IMR-90 (cell line): ENCODE measurements around the gene LTBP4. TPM values are rescaled to one million over a fixed set of nuclear protein-coding genes. Genes with fewer than 3 reads are reported as not detected.

ENCODE experiments used
- ATAC-seq: fragments of 200-7000 bp; cut with Tn5 transposase; 2 replicates; pipeline ENCODE4 v1.9.1; 2020; ENCODE audit warnings: low read depth, mild to moderate bottlenecking, moderate library complexity
- BruUV-seq: library from RNA; stranded (reverse); fragments of 400-500 nt; replicated peaks from 2 replicates; lab custom pipeline; 2021; lab: Mats Ljungman, UMichigan
- CTCF ChIA-PET: fragments of 300-600 bp; formaldehyde crosslinking; extraction: SDS; loops from one replicate; lab custom pipeline; 2021; ENCODE audit warnings: antibody characterized with exemption; lab: Yijun Ruan, JAX
- POLR2A ChIA-PET: fragments of 300-600 bp; sonication (Branson Sonifier 250); formaldehyde crosslinking; loops from one replicate; lab custom pipeline; 2022; ENCODE audit warnings: antibody characterized with exemption; ENCODE audit not compliant: unreplicated experiment; lab: Charles Lee
- DNase-seq: peaks from one replicate; pipeline ENCODE4 v3.0.0; 2013
- H2AFZ ChIP-seq: replicated peaks from 2 replicates; pipeline ENCODE3; 2013; ENCODE audit warnings: low read length, mild to moderate bottlenecking; ENCODE audit not compliant: poor library complexity
- H2AK5ac ChIP-seq: 2 replicates; pipeline ENCODE4 v1.6.1; 2013; ENCODE audit warnings: low read depth, low read length, inconsistent platforms
- H2AK9ac ChIP-seq: replicated peaks from 2 replicates; pipeline ENCODE3; 2013; ENCODE audit warnings: mild to moderate bottlenecking, low read depth, low read length, moderate library complexity; ENCODE audit not compliant: poor library complexity
- H2BK120ac ChIP-seq: 2 replicates; pipeline ENCODE4 v1.6.1; 2013; ENCODE audit warnings: low read depth, low read length, inconsistent platforms
- H2BK15ac ChIP-seq: 3 replicates; pipeline ENCODE4 v1.6.1; 2013; ENCODE audit warnings: low read depth, low read length, inconsistent platforms
- H2BK20ac ChIP-seq: 2 replicates; pipeline ENCODE4 v1.6.1; 2013; ENCODE audit warnings: low read depth, mild to moderate bottlenecking, inconsistent platforms, low read length, moderate library complexity
- H2BK5ac ChIP-seq: 2 replicates; pipeline ENCODE4 v1.6.1; 2013; ENCODE audit warnings: mild to moderate bottlenecking, low read depth, low read length, inconsistent platforms; ENCODE audit not compliant: poor library complexity, severe bottlenecking
- H3K14ac ChIP-seq: replicated peaks from 2 replicates; pipeline ENCODE4 v1.6.1; 2013; ENCODE audit warnings: low read depth, low read length, inconsistent platforms
- H3K18ac ChIP-seq: 2 replicates; pipeline ENCODE4 v1.6.1; 2013; ENCODE audit warnings: low read depth, low read length, control low read depth
- H3K23ac ChIP-seq: 2 replicates; pipeline ENCODE4 v1.6.1; 2013; ENCODE audit warnings: low read depth, low read length, inconsistent platforms
- H3K27ac ChIP-seq: 2 replicates; pipeline ENCODE4 v1.5.1; 2013; ENCODE audit warnings: mild to moderate bottlenecking, control low read depth, low read length; ENCODE audit not compliant: insufficient read depth
- H3K27me3 ChIP-seq: 2 replicates; pipeline ENCODE4 v1.6.1; 2013; ENCODE audit warnings: low read length; ENCODE audit not compliant: control insufficient read depth, insufficient read depth
- H3K36me3 ChIP-seq: 2 replicates; pipeline ENCODE4 v1.6.1; 2013; ENCODE audit warnings: low read length, mixed read lengths; ENCODE audit not compliant: control insufficient read depth, insufficient read depth
- H3K4ac ChIP-seq: 2 replicates; pipeline ENCODE4 v1.6.1; 2013; ENCODE audit warnings: low read depth, low read length, inconsistent platforms
- H3K4me1 ChIP-seq: 2 replicates; pipeline ENCODE4 v1.6.1; 2013; ENCODE audit warnings: low read length, mixed read lengths; ENCODE audit not compliant: control insufficient read depth, insufficient read depth
- H3K4me2 ChIP-seq: 2 replicates; pipeline ENCODE4 v1.6.1; 2013; ENCODE audit warnings: low read depth, mild to moderate bottlenecking, control low read depth, low read length, moderate library complexity
- H3K4me3 ChIP-seq: 2 replicates; pipeline ENCODE4 v1.5.1; 2013; ENCODE audit warnings: low read depth, mild to moderate bottlenecking, control low read depth, low read length, moderate library complexity; ENCODE audit not compliant: insufficient read depth
- H3K56ac ChIP-seq: 2 replicates; pipeline ENCODE4 v1.6.1; 2013; ENCODE audit warnings: low read length, inconsistent platforms; ENCODE audit not compliant: insufficient read depth; ENCODE audit errors: extremely low read depth
- H3K79me1 ChIP-seq, 2 experiments: 2 replicates each; pipeline ENCODE4 v1.6.1; 2013; ENCODE audit warnings: low read length in 2 of 2, inconsistent platforms in 1 of 2, low read depth in 1 of 2
- H3K9ac ChIP-seq: 2 replicates; pipeline ENCODE4 v1.6.1; 2013; ENCODE audit warnings: low read depth, low read length, control low read depth
- H3K9me1 ChIP-seq: 2 replicates; pipeline ENCODE4 v1.6.1; 2013; ENCODE audit warnings: low read length, inconsistent platforms; ENCODE audit not compliant: insufficient read depth
- H3K9me3 ChIP-seq: 2 replicates; pipeline ENCODE4 v1.6.1; 2013; ENCODE audit warnings: low read length; ENCODE audit not compliant: control insufficient read depth, insufficient read depth
- H4K20me1 ChIP-seq: 2 replicates; pipeline ENCODE4 v1.6.1; 2013; ENCODE audit warnings: low read length, inconsistent platforms; ENCODE audit not compliant: insufficient read depth
- H4K5ac ChIP-seq: 2 replicates; pipeline ENCODE4 v1.6.1; 2013; ENCODE audit warnings: mild to moderate bottlenecking, low read depth, low read length, control low read depth
- H4K8ac ChIP-seq, 2 experiments: 2 replicates each; pipeline ENCODE4 v1.6.1; 2013; ENCODE audit warnings: low read depth in 2 of 2, low read length in 2 of 2, control low read depth in 1 of 2, inconsistent platforms in 1 of 2
- H4K91ac ChIP-seq: 2 replicates; pipeline ENCODE4 v1.6.1; 2013; ENCODE audit warnings: low read depth, low read length, inconsistent platforms; ENCODE audit not compliant: insufficient read depth
- BHLHE40 ChIP-seq: fragments of 150-350 bp; IDR thresholded peaks from 2 replicates; pipeline ENCODE4 v1.6.1; 2016; ENCODE audit warnings: mild to moderate bottlenecking, low read depth, low read length
- CEBPB ChIP-seq: IDR thresholded peaks from 2 replicates; pipeline ENCODE4 v1.6.1; 2012; ENCODE audit warnings: low read depth, low read length, improper control_type of control experiment
- CHD1 ChIP-seq: IDR thresholded peaks from 2 replicates; pipeline ENCODE4 v1.6.1; 2012; ENCODE audit warnings: low read depth, low read length, improper control_type of control experiment
- FOS ChIP-seq: fragments of 150-350 bp; IDR thresholded peaks from 2 replicates; pipeline ENCODE4 v1.6.1; 2016; ENCODE audit warnings: low read depth, low read length
- MAFK ChIP-seq: IDR thresholded peaks from 2 replicates; pipeline ENCODE4 v1.6.1; 2012; ENCODE audit warnings: low read depth, low read length, improper control_type of control experiment
- MXI1 ChIP-seq: IDR thresholded peaks from 2 replicates; pipeline ENCODE4 v1.6.1; 2012; ENCODE audit warnings: low read depth, mild to moderate bottlenecking, low read length, moderate library complexity, borderline replicate concordance
- NFE2L2 ChIP-seq: fragments of 150-350 bp; IDR thresholded peaks from 2 replicates; pipeline ENCODE4 v1.6.1; 2016; ENCODE audit warnings: low read depth, mild to moderate bottlenecking, low read length
- POLR2A ChIP-seq: IDR thresholded peaks from 2 replicates; pipeline ENCODE4 v1.6.1; 2012; ENCODE audit warnings: mild to moderate bottlenecking, low read depth, low read length
- RCOR1 ChIP-seq: IDR thresholded peaks from 2 replicates; pipeline ENCODE4 v1.6.1; 2012; ENCODE audit warnings: mild to moderate bottlenecking, low read length, improper control_type of control experiment; ENCODE audit not compliant: insufficient replicate concordance
- RFX5 ChIP-seq: IDR thresholded peaks from 2 replicates; pipeline ENCODE4 v1.8.0; 2012; ENCODE audit warnings: low read depth, mild to moderate bottlenecking, low read length, moderate library complexity
- SMC3 ChIP-seq: fragments of 150-350 bp; IDR thresholded peaks from 2 replicates; pipeline ENCODE4 v1.6.1; 2016; ENCODE audit warnings: low read depth, mild to moderate bottlenecking, antibody characterized with exemption, low read length, moderate library complexity
- WGBS, 2 experiments: methylation state at CpG; one replicate each; pipeline versions ENCODE4 v1.1.5 to v1.1.7; 2013; ENCODE audit warnings: missing lambda C conversion rate in 2 of 2; ENCODE audit not compliant: insufficient read length in 1 of 2; ENCODE audit errors: extremely low coverage in 2 of 2; 5-methylcytosine and 5-hydroxymethylcytosine counted together
- dilution Hi-C: fragments of 300-500 bp; cut with HindIII; formaldehyde crosslinking; loops from one replicate; pipeline ENCODE4 v1.14.3; 2018; ENCODE audit warnings: low sequenced_read_pairs; ENCODE audit not compliant: unreplicated experiment
- in situ Hi-C: fragments of 300-500 bp; cut with MboI; formaldehyde crosslinking; loops from 3 replicates; pipeline ENCODE4 v1.14.3; 2019; ENCODE audit warnings: low sequenced_read_pairs, inconsistent platforms, mixed read lengths
- intact Hi-C: fragments of 100-400 bp; cut with micrococcal nuclease; formaldehyde crosslinking; loops from 2 replicates; pipeline ENCODE4 v1.10.0; 2022
- polyA plus RNA-seq, 3 experiments: library from polyadenylated mRNA; depleted of rRNA; stranded (reverse); fragments of >200 nt; gene quantifications; 2 replicates each; pipeline ENCODE4 v1.2.3, GENCODE V29; 2012; ENCODE audit warnings: low replicate concordance in 1 of 3
- total RNA-seq: library from RNA; depleted of rRNA; stranded (reverse); fragments of >200 nt; gene quantifications from 2 replicates; pipeline ENCODE4 v1.2.3, GENCODE V29; 2012
- TF ChIP-seq, protein P1 (sequence below): fragments of 150-350 bp; IDR thresholded peaks from 2 replicates; pipeline ENCODE4 v1.6.1; 2016; ENCODE audit warnings: low read depth, mild to moderate bottlenecking, low read length, moderate library complexity, borderline replicate concordance
- TF ChIP-seq, protein P2 (sequence below): conservative IDR thresholded peaks from 2 replicates; pipeline ENCODE4 v1.5.1; 2012; ENCODE audit warnings: mild to moderate bottlenecking, low read depth, low read length, improper control_type of control experiment
- TF ChIP-seq, protein P3 (sequence below): fragments of 150-350 bp; IDR thresholded peaks from 2 replicates; pipeline ENCODE4 v1.6.1; 2017; ENCODE audit warnings: mild to moderate bottlenecking, antibody characterized with exemption, low read length, low read depth

The LTBP4 gene
- total and polyA plus RNA-seq, 2 of the 4 experiments (the other 2 are of a cell fraction) = 14.7 to 70.3 TPM

DNA sequence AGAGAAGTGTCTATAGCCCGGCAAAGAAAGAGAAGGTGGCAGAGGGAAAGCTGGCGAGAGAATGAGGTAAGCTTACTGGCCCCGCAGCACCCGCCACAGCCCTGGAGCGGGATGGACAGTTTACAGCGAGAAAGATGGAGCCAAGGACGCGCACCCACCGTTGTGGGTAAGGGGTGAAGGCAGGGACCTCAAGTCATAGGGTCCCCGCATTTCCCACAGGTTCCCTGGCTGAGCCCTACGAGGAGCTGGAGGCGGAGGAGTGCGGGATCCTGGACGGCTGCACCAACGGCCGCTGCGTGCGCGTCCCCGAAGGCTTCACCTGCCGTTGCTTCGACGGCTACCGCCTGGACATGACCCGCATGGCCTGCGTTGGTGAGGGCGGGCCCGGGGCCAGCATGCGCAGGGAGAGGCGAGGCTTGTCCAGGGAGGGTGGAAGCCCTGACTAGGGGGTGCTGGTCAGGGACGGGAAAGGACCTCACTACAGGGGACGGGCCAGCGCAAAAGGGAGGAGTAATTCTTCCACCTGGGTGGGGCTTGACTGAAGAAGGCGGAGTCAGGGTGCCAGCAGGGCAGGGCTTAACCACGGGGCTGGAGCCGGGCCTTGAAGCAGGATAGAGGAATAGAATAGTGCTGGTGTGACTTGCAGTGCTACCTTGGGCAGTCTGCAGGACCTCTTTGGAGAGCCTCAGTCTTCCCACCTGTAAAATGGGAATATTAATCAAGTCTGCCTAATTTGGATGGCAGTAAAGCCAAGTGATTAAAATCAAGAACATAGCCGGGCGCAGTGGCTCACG lies 26.5 kb downstream of the LTBP4 start:
- dilution Hi-C loops (no loop called here), intact Hi-C loops (no loop called here), in situ Hi-C loops (no loop called here)
- no peak for DNase-seq
- Histone ChIP-seq H2AFZ (peak overlapping the region; percentile 63), H3K18ac (no peak overlapping the region), H2BK5ac (no peak overlapping the region), H3K36me3 (peaks cover 62% of the 10 kb centered on the region), H3K27ac (no peak overlapping the region), H2BK120ac (no peak overlapping the region), H3K27me3 (no peaks in the 10 kb centered on the region), H3K23ac (no peak overlapping the region), H3K4me3 (no peak overlapping the region), H3K9me3 (no peaks in the 10 kb centered on the region), H2AK9ac (peak overlapping the region; percentile 50), H2BK20ac (no peak overlapping the region), H3K9ac (no peak overlapping the region), H3K4me2 (no peak overlapping the region), H4K5ac (no peak overlapping the region), H3K4ac (no peak overlapping the region), H4K91ac (no peak overlapping the region), H3K9me1 (peaks cover 21% of the 10 kb centered on the region), H4K20me1 (peaks cover 7% of the 10 kb centered on the region; the same call in 1 of the 2 replicates), H3K4me1 (peaks cover 8% of the 10 kb centered on the region; the same call in 1 of the 2 replicates), H3K14ac (no peak overlapping the region), H2BK15ac (no peak overlapping the region), H3K79me1 (peaks cover 0 to 7% of the 10 kb centered on the region in 2 experiments; a peak in 1 of 4 replicates), H4K8ac (no peak overlapping the region), H3K56ac (no peak overlapping the region), H2AK5ac (0 out of 2 replicates have a peak overlapping the region, but pooled peaks have one; percentile 28)
- ATAC-seq = no peak
- TF ChIP-seq RCOR1 = no peak
- TF ChIP-seq SMC3 = no peak
- no peak for TF ChIP-seq NFE2L2
- TF ChIP-seq MXI1 = no peak
- no peak for TF ChIP-seq POLR2A
- no peak for TF ChIP-seq RFX5
- TF ChIP-seq BHLHE40 = no peak
- TF ChIP-seq, protein P1, sequence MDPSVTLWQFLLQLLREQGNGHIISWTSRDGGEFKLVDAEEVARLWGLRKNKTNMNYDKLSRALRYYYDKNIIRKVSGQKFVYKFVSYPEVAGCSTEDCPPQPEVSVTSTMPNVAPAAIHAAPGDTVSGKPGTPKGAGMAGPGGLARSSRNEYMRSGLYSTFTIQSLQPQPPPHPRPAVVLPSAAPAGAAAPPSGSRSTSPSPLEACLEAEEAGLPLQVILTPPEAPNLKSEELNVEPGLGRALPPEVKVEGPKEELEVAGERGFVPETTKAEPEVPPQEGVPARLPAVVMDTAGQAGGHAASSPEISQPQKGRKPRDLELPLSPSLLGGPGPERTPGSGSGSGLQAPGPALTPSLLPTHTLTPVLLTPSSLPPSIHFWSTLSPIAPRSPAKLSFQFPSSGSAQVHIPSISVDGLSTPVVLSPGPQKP = no peak
- TF ChIP-seq, protein P2, sequence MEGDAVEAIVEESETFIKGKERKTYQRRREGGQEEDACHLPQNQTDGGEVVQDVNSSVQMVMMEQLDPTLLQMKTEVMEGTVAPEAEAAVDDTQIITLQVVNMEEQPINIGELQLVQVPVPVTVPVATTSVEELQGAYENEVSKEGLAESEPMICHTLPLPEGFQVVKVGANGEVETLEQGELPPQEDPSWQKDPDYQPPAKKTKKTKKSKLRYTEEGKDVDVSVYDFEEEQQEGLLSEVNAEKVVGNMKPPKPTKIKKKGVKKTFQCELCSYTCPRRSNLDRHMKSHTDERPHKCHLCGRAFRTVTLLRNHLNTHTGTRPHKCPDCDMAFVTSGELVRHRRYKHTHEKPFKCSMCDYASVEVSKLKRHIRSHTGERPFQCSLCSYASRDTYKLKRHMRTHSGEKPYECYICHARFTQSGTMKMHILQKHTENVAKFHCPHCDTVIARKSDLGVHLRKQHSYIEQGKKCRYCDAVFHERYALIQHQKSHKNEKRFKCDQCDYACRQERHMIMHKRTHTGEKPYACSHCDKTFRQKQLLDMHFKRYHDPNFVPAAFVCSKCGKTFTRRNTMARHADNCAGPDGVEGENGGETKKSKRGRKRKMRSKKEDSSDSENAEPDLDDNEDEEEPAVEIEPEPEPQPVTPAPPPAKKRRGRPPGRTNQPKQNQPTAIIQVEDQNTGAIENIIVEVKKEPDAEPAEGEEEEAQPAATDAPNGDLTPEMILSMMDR = no peak
- TF ChIP-seq, protein P3, sequence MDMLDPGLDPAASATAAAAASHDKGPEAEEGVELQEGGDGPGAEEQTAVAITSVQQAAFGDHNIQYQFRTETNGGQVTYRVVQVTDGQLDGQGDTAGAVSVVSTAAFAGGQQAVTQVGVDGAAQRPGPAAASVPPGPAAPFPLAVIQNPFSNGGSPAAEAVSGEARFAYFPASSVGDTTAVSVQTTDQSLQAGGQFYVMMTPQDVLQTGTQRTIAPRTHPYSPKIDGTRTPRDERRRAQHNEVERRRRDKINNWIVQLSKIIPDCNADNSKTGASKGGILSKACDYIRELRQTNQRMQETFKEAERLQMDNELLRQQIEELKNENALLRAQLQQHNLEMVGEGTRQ = no peak
- TF ChIP-seq CEBPB = no peak
- TF ChIP-seq CHD1 = no peak
- no peak for TF ChIP-seq MAFK
- no peak for TF ChIP-seq FOS
- WGBS, 2 experiments = 95% methylated on average over 19 of the region's 39 CpGs; no CpG with 5 or more reads in 1 of the 2 experiments
- CTCF ChIA-PET = no interaction called here
- POLR2A ChIA-PET = no interaction called here
- no TSS peak for BruUV-seq
